ENCODE data around the gene POLH.
"Not testable (repeated sequence)": the region's sequence is repeated elsewhere in the genome, so short reads cannot be mapped to it uniquely, and the experiment has no call there.

The POLH gene

DNA sequence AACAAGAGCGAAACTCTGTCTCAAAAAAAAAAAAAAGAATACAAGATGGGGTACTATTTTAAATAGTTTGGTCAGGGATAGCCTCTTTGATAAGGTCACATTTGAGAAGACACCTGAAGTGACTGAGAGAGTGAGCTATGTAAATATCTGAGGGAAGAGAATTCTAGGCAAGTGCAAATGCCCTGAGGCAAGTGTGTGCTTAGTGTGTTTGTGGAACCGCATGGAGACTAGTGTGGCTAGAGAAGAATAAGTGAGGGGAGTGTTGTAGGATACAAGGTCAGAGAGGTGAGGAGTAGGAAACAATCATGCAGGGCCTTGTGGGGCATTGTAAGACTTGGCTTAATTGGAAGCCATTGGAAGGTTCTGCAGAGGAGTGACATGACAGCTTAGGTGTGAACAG lies 72.3 kb downstream of the POLH start:
- DNase-seq = no peak
- Histone ChIP-seq H3K36me3 (replicated peaks) (no peaks in the 10 kb centered on the region), H3K4me3 (ENCODE audit: low read depth, low read length) (no peak overlapping the region), H3K27me3 (replicated peaks) (no peaks in the 10 kb centered on the region), H3K27ac (no peak overlapping the region)
- TF ChIP-seq, protein P1, sequence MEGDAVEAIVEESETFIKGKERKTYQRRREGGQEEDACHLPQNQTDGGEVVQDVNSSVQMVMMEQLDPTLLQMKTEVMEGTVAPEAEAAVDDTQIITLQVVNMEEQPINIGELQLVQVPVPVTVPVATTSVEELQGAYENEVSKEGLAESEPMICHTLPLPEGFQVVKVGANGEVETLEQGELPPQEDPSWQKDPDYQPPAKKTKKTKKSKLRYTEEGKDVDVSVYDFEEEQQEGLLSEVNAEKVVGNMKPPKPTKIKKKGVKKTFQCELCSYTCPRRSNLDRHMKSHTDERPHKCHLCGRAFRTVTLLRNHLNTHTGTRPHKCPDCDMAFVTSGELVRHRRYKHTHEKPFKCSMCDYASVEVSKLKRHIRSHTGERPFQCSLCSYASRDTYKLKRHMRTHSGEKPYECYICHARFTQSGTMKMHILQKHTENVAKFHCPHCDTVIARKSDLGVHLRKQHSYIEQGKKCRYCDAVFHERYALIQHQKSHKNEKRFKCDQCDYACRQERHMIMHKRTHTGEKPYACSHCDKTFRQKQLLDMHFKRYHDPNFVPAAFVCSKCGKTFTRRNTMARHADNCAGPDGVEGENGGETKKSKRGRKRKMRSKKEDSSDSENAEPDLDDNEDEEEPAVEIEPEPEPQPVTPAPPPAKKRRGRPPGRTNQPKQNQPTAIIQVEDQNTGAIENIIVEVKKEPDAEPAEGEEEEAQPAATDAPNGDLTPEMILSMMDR (IDR thresholded peaks at IDR 0.05; ENCODE audit: low read depth, low read length, missing control alignments) = no peak
- in situ Hi-C loops (cut with HindIII; ENCODE audit: low pct_ligation_motif_present, low sequenced_read_pairs) = no loop called here

DNA sequence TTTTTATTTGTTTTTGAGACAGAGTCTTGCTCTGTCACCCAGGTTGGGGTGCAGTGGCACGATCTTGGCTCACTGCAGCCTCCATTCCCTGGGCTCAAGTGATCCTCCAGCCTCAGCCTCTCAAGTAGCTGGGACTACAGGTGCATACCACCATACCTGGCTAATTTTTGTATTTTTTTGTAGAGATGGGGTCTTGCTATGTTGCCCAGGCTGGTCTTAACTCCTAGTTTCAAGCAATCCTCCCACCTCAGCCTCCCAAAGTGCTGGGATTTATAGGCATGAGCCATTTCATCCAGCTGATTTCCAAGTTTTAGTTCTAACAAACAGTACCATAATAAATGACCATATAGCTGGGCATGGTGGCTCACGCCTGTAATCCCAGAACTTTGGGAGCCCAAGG lies 76.8 kb downstream of the POLH start:
- H3K27ac ChIP-seq; H3K4me3 ChIP-seq (ENCODE audit: low read depth, low read length); H3K27me3 ChIP-seq (replicated peaks); DNase-seq; in situ Hi-C loops (cut with HindIII; ENCODE audit: low pct_ligation_motif_present, low sequenced_read_pairs); H3K36me3 ChIP-seq (replicated peaks): not testable (repeated sequence)

- no peak overlapping the region for H3K4me3 ChIP-seq (ENCODE audit: low read depth, low read length)
- TF ChIP-seq, protein P1 (IDR thresholded peaks at IDR 0.05; ENCODE audit: low read depth, low read length, missing control alignments) = no peak
- no peaks in the 10 kb centered on the region for H3K36me3 ChIP-seq (replicated peaks)
- in situ Hi-C loops (cut with HindIII; ENCODE audit: low pct_ligation_motif_present, low sequenced_read_pairs) = no loop called here
- H3K27me3 ChIP-seq (replicated peaks) = no peaks in the 10 kb centered on the region
- DNase-seq = no peak
- H3K27ac ChIP-seq = no peak overlapping the region
Observed at GRCh38 chr6:43657221-43657802, 81.3 kb downstream of the POLH start.

DNA sequence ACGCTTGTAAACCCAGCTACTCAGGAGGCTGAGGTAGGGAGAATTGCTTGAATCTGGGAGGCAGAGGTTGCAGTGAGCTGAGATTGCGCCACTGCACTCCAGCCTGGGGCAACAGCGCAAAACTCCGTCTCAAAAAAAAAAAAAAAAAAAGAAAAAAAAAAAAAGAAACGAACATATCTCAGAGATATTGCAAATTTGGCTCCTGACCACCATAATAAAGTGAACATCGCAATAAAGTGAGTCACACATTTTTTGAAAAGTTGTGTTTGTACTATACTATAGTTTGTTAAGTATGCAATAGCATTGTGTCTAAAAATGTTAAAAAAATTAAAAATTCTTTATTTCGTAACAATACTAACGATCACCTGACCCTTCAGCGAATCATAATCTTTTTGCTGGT lies 82.2 kb downstream of the POLH start:
- no peak for DNase-seq
- Histone ChIP-seq H3K36me3 (replicated peaks) (no peaks in the 10 kb centered on the region), H3K27me3 (replicated peaks) (no peaks in the 10 kb centered on the region), H3K4me3 (ENCODE audit: low read depth, low read length) (no peak overlapping the region), H3K27ac (no peak overlapping the region)
- TF ChIP-seq, protein P1 (IDR thresholded peaks at IDR 0.05; ENCODE audit: low read depth, low read length, missing control alignments) = no peak
- in situ Hi-C loops (cut with HindIII; ENCODE audit: low pct_ligation_motif_present, low sequenced_read_pairs) = no loop called here

DNA sequence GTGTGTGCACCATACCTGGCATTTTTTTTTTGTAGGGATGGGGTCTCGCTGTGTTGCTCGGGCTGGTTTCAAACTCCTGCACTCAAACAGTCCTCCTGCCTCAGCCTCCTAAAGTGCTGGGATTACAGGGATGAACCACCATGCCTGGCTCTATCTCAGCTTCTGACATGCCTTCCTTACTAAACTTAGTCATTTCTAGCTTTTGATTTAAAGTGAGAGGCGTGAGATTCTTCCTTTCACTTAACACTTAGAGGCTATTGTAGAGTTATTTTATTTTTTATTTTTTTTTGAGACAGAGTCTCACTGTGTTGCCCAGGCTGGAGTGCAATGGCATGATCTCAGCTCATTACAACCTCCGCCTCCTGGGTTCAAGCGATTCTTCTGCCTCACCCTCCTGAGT lies 87.0 kb downstream of the POLH start:
- not testable (repeated sequence) for DNase-seq

More for the DNA sequence above, 87.0 kb downstream of the POLH start:
- in situ Hi-C loops (cut with HindIII; ENCODE audit: low pct_ligation_motif_present, low sequenced_read_pairs); H3K4me3 ChIP-seq (ENCODE audit: low read depth, low read length); H3K27me3 ChIP-seq (replicated peaks); H3K27ac ChIP-seq; H3K36me3 ChIP-seq (replicated peaks): not testable (repeated sequence)

Measured in brain microvascular endothelial cell (primary cell).